Adrenal gland (tissue), 5 donors: ENCODE results near the gene PLEKHA6.

ENCODE experiments used
- POLR2A ChIP-seq, 2 donors: fragments of 450-650 bp; IDR thresholded peaks; one replicate each; pipeline ENCODE4 v1.6.1; 2017; ENCODE audit warnings: antibody characterized with exemption in 2 of 2, mild to moderate bottlenecking in 2 of 2, moderate library complexity in 1 of 2
- TF ChIP-seq, protein P1 (sequence below), 6 experiments: fragments of 450-650 bp in 4 of 6; fragments of 200-600 bp in 2 of 6; sonication (generic) in 1 of 6; IDR thresholded peaks; 1 replicate in 5 of 6; 2 replicates in 1 of 6; pipeline versions ENCODE4 v1.5.1 to v1.8.0; 2016 to 2021; ENCODE audit warnings: antibody characterized with exemption in 6 of 6, mild to moderate bottlenecking in 2 of 6, moderate library complexity in 1 of 6
- donor health status: DM: no; HTN: no; CAD: no.

DNA sequence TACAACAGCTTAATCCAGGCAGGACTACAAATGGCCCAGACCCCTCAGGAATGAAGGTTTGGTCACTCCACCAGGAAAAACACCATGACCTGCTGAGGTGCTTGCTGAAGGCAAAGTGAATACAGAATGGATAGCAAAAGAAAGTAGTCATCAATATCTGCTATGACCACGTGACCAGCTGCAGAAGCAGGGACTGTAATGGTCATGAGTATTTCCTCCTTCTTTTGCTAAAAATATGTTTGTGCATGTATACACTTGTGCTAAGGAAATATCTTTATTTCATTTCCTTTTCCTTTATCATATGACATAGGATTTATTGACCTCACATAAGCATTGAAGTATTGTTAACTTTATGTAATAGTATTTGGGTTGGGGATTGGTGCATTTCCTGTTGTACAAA is 119.5 kb downstream of the PLEKHA6 start:
- TF ChIP-seq, protein P1, sequence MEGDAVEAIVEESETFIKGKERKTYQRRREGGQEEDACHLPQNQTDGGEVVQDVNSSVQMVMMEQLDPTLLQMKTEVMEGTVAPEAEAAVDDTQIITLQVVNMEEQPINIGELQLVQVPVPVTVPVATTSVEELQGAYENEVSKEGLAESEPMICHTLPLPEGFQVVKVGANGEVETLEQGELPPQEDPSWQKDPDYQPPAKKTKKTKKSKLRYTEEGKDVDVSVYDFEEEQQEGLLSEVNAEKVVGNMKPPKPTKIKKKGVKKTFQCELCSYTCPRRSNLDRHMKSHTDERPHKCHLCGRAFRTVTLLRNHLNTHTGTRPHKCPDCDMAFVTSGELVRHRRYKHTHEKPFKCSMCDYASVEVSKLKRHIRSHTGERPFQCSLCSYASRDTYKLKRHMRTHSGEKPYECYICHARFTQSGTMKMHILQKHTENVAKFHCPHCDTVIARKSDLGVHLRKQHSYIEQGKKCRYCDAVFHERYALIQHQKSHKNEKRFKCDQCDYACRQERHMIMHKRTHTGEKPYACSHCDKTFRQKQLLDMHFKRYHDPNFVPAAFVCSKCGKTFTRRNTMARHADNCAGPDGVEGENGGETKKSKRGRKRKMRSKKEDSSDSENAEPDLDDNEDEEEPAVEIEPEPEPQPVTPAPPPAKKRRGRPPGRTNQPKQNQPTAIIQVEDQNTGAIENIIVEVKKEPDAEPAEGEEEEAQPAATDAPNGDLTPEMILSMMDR (IDR thresholded peaks at IDR 0.05) = no peak
- no peak for TF ChIP-seq POLR2A (IDR thresholded peaks at IDR 0.05)
